OCI-M1 (cell line): ENCODE data around the gene KDF1.
A peak's percentile ranks its signal among the peaks of the same experiment; 100 is the strongest.
"Not testable (repeated sequence)": the region's sequence is repeated elsewhere in the genome, so short reads cannot be mapped to it uniquely, and the experiment has no call there.

Experiments
- DNase-seq: peaks from one replicate; lab custom pipeline; 2025; lab: John Stamatoyannopoulos, UW

KDF1 gene

GRCh38 chr1:26956321-26956720 is 3.9 kb downstream of the KDF1 start:
- DNase-seq = no peak

DNA sequence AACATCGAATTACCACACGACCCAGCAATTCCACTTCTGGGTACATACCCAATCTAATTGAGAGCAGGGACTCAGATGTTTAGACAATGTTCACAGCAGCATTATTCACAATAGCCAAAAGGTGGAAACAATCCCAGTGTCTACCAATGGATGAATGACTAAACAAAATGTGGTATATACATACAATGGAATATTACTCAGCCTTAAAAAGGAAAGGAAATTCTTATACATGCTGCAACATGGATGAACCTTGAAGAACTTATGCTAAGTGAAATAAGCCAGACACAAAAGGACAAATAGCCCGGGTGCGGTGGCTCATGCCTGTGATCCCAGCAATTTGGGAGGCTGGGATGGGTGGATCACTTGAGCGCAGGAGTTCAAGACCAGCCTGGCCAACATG is 6.9 kb downstream of the KDF1 start:
- DNase-seq = no peak

- no peak for DNase-seq
These were observed 8.3 kb downstream of the KDF1 start for GRCh38 chr1:26951821-26952497.

GRCh38 chr1:26951216-26951615 is 9.1 kb downstream of the KDF1 start:
- no peak for DNase-seq

GRCh38 chr1:26950602-26951001 is 9.7 kb downstream of the KDF1 start:
- DNase-seq = peak; percentile 20

- DNase-seq = no peak
These were observed 10.3 kb downstream of the KDF1 start for GRCh38 chr1:26949926-26950319.

GRCh38 chr1:26949266-26949925 is 10.9 kb downstream of the KDF1 start:
- no peak for DNase-seq

GRCh38 chr1:26948725-26949057 is 11.6 kb downstream of the KDF1 start:
- not testable (repeated sequence) for DNase-seq

GRCh38 chr1:26946270-26946669 is 14.0 kb downstream of the KDF1 start:
- DNase-seq = no peak

GRCh38 chr1:26945728-26946127 is 14.5 kb downstream of the KDF1 start:
- DNase-seq = no peak

- DNase-seq = no peak
These were observed 15.1 kb downstream of the KDF1 start for GRCh38 chr1:26945138-26945537.

DNA sequence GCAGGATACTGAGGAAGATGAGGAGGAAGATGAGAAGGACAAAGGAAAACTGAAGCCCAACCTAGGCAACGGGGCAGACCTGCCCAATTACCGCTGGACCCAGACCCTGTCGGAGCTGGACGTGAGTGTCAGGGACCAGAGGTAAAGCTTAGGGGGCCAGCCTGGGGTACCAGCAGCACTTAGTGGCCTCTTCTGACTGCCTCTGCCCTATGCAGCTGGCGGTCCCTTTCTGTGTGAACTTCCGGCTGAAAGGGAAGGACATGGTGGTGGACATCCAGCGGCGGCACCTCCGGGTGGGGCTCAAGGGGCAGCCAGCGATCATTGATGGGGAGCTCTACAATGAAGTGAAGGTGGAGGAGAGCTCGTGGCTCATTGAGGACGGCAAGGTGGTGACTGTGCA is 17.6 kb downstream of the KDF1 start:
- no peak for DNase-seq

DNA sequence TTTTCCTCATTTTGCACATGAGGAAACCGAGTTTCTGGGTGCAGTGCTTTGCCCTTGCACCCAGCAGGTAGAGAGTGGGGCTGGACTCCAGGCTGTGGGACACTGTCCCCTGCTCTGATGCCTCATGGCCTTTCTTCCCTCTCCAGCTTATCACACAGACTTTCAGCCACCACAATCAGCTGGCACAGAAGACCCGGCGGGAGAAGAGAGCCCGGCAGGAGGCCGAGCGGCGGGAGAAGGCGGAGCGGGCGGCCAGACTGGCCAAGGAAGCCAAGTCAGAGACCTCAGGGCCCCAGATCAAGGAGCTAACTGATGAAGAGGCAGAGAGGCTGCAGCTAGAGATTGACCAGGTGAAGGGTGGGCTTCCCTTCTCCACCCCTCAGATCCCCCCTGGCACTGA is 19.0 kb downstream of the KDF1 start:
- no peak for DNase-seq

GRCh38 chr1:26938659-26939025 is 21.6 kb downstream of the KDF1 start:
- no peak for DNase-seq

- peak; percentile 8 for DNase-seq
These were observed 22.1 kb downstream of the KDF1 start for GRCh38 chr1:26938004-26938658.

DNA sequence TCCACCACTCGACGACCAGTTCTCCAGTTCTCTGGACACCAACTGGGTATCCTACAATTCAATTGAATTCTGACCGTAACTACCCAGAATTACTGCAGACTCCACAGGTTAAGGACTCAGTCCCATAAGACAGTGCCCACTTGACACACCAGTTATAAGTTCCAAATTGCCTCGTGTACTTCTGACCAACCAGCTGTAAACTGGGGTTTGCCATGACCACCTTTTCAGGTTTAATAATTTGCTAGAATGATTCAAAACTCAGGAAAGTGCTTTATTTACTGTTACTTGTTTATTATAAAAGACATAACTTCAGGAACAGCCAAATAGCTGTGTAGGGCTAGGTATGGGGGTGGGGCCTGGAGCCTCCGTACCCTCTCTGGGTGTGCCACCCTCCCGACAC is 23.4 kb downstream of the KDF1 start:
- no peak for DNase-seq

- DNase-seq = no peak
These were observed 27.7 kb downstream of the KDF1 start for GRCh38 chr1:26932531-26932930.

DNA sequence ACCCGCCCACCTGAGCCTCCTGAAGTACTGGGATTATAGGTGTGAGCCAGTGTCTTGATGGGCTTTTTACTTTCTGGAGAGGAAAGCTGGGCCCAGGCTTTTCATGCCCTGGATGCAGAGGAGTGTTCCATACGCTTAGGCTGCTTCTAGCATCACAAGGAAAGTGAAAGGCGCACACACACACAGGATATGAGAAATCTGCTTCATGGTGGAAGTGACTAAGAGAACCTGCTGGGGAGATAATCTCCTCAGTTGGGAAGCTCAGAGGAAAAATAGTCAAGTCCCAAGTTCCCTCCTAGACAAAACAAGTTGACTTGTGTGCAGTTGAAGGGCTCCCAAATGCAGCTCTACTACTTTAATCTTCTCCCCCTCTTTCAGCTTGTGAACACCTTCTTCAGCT is 36.6 kb downstream of the KDF1 start:
- DNase-seq = no peak

DNA sequence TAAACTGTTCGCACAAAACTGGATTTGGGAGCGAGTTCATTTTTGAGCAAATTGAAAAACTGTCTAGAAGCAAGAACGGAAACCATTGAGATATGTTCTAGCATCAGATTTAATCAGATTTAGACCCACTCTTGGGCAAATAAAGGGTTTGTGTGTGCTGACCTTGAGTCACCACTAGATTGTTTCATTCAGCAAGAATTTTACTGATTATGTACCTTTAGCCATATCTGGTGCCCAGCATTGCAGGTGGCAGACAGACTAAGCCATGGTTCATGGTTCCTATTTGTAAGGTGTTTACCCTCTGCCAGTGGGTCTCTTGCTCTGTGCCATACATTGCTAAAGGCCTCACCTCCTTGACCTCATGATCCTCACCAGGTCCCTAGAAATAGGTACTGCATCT is 37.4 kb downstream of the KDF1 start:
- no peak for DNase-seq

DNA sequence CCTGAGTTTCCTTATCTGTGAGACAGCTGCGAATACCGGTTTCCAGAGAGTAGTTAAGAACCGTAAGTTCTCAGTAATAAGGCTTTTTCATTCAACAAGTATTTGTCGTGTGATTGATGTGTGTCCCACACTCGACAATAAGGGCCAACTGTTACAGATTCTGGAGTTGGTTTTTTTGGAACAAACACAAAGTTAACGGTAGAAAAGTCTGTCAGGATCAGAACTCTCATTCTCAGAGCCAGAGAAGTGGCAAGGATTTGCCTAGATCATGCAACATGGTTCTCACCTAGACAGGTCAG is 37.9 kb downstream of the KDF1 start:
- no peak for DNase-seq

- peak; percentile 98 for DNase-seq
These were observed 38.5 kb downstream of the KDF1 start, which contains the start of gene NUDC for GRCh38 chr1:26921540-26922430. NUDC (plus strand) TSS chr1:26921743; CDS start chr1:26921849, 106 bp downstream.

- no peak for DNase-seq
These were observed 39.1 kb downstream of the KDF1 start for GRCh38 chr1:26921126-26921539.
